WTC11 (cell line): Measurements from ENCODE around the gene RIOX2.

Source experiments
- ATF2 ChIP-seq: sonication (generic); formaldehyde crosslinking; IDR thresholded peaks from 2 replicates; pipeline ENCODE4 v1.8.1; 2022; ENCODE audit warnings: low read depth, missing genetic modification reagents, borderline replicate concordance
- CBFB ChIP-seq: sonication (generic); formaldehyde crosslinking; IDR thresholded peaks from 2 replicates; pipeline ENCODE4 v1.8.1; 2022; ENCODE audit warnings: mild to moderate bottlenecking, low read depth, missing genetic modification reagents
- CTCF ChIP-seq: fragments of 200-600 bp; IDR thresholded peaks from 2 replicates; pipeline ENCODE4 v1.8.0; 2022; ENCODE audit warnings: antibody characterized with exemption
- E2F5 ChIP-seq: sonication (generic); formaldehyde crosslinking; IDR thresholded peaks from 2 replicates; pipeline ENCODE4 v1.8.1; 2022; ENCODE audit warnings: mild to moderate bottlenecking, moderate library complexity, missing genetic modification reagents
- KAT7 ChIP-seq: sonication (generic); formaldehyde crosslinking; IDR thresholded peaks from 2 replicates; pipeline ENCODE4 v1.8.1; 2023; ENCODE audit warnings: missing genetic modification reagents, mild to moderate bottlenecking, borderline replicate concordance
- NR2C2 ChIP-seq: sonication (generic); formaldehyde crosslinking; IDR thresholded peaks from 2 replicates; pipeline ENCODE4 v1.8.0; 2022; ENCODE audit warnings: mild to moderate bottlenecking, missing genetic modification reagents
- NR3C1 ChIP-seq: sonication (generic); formaldehyde crosslinking; conservative IDR thresholded peaks from 2 replicates; pipeline ENCODE4 v1.8.1; 2023; ENCODE audit warnings: low read depth, mild to moderate bottlenecking, missing genetic modification reagents
- SMAD3 ChIP-seq: sonication (generic); formaldehyde crosslinking; IDR thresholded peaks from 2 replicates; pipeline ENCODE4 v1.8.0; 2022; ENCODE audit warnings: missing genetic modification reagents, mild to moderate bottlenecking, borderline replicate concordance
- TP53 ChIP-seq: sonication (generic); formaldehyde crosslinking; IDR thresholded peaks from 2 replicates; pipeline ENCODE4 v1.8.1; 2023; ENCODE audit warnings: mild to moderate bottlenecking, missing genetic modification reagents
- ZNF121 ChIP-seq: sonication (generic); formaldehyde crosslinking; IDR thresholded peaks from 2 replicates; pipeline ENCODE4 v1.8.0; 2023; ENCODE audit warnings: missing genetic modification reagents
- ZNF219 ChIP-seq: sonication (generic); formaldehyde crosslinking; IDR thresholded peaks from 2 replicates; pipeline ENCODE4 v1.8.0; 2023; ENCODE audit warnings: missing genetic modification reagents, mild to moderate bottlenecking, borderline replicate concordance
- ZNF512 ChIP-seq: sonication (generic); formaldehyde crosslinking; IDR thresholded peaks from 2 replicates; pipeline ENCODE4 v1.8.1; 2022; ENCODE audit warnings: missing genetic modification reagents, borderline replicate concordance

- TF ChIP-seq SMAD3 (no peak), ZNF219 (CRISPR knock-in tag) (no peak), KAT7 (CRISPR knock-in tag) (no peak), CTCF (no peak), ZNF512 (CRISPR knock-in tag) (no peak), TP53 (CRISPR knock-in tag) (no peak), NR3C1 (CRISPR knock-in tag) (no peak), ATF2 (CRISPR knock-in tag) (no peak), E2F5 (CRISPR knock-in tag) (no peak), NR2C2 (CRISPR knock-in tag) (no peak), ZNF121 (no peak), CBFB (CRISPR knock-in tag) (no peak)
Observed at GRCh38 chr3:97928986-97929385, 43.2 kb downstream of the RIOX2 start.
